HG03025 (cell line): ENCODE measurements around the gene DMTF1.
A peak's percentile ranks its signal among the peaks of the same experiment; 100 is the strongest.
"Not testable (repeated sequence)": the region's sequence is repeated elsewhere in the genome, so short reads cannot be mapped to it uniquely, and the experiment has no call there.

ENCODE experiments used
- ATAC-seq: cut with Tn5 transposase; IDR thresholded peaks from one replicate; pipeline ENCODE4 v1.9.1; 2021; ENCODE audit warnings: mild to moderate bottlenecking, moderate library complexity; ENCODE audit not compliant: unreplicated experiment, low FRiP score

Gene DMTF1

DNA sequence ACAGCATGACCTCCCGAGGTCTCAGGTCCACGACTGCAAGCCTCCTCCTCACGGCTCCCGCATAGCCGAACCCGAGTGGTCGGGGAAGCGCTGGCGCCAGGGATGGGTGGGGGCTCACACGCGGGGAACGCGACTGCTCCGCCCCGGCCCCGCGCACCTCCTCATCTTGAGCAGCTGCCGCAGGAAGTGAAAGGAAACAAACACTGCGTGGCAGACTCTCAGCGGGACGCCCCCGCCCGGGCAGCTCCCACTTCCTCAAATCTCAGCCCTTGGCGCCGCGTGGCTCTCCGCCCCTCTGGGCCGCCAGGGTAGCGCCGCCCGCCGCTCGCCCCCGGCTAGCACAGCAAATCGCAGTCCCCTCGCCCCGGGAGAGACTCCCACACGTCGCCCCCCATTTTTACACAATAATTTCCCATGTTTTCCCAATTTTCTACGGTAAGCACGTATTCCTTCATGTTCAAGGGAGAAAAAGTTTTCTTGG is 67.3 kb downstream of the DMTF1 start, which contains the start of gene TMEM243:
Gene TMEM243 (minus strand): TSS at position 188 of the 481 bp plus-strand sequence. CDS start 229 bp downstream, outside the sequence.
- ATAC-seq, result peak; percentile 53

DNA sequence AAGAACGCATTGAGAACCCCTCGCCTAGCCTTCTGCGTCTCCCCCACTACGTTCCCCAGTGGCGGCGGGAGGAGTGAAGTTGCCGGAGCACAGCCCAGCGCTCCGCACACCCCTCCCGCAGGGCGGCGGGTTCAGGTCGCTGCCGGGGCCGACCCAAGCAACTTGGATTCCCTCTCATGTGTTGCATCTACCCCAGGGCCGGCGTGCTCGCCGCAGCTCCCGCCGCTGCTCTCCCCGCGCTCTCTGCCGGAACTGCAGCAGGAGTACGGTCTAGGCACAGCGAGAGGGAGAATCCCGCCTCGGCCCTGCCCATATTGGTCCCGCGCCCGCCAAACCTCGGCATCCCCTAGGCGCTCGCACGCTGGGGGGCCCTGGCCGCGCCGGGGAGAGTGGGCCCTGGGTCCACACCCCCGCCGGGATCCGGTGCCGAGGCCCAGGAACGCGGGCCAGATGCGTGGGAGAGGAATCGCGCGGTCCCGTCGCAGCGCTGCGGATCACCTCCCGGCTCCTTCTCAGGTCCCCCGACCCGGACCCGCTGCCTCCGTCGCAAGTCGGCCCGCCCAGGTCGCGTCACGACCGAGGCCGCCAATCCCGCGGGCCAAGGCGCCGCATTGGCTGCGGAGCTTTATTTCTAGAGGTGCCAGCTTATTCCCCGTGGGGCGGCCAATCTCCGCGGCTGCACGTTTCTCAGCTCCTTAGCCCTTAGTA is 67.9 kb downstream of the DMTF1 start:
- ATAC-seq, result peak; percentile 40

DNA sequence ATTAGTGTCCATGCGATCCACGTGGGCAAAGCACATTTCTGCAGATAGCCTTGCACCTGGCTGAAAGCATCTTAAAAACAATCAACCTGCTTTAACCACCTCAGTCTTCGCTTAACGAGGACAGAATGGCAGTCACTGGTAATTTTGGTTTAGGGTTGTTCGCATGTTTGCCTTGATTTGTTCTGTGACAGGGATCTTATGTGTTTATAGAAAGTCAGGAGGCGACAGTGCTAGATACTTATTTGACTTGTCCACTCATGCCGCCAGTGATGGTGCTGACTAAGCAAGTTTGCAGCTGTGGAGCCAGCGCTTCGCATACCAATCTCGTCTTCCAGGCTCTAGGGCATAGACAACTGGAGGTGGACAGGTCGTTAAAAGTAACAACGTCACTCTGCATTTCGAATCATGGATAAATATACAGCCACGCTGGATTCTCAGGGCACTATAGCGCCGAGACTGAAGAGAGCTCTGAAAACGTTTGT is 68.5 kb downstream of the DMTF1 start:
- no peak for ATAC-seq

- ATAC-seq, result no peak
These were observed 71.4 kb downstream of the DMTF1 start for GRCh38 chr7:87223666-87224065.

GRCh38 chr7:87225696-87226095 is 73.4 kb downstream of the DMTF1 start:
- no peak for ATAC-seq

DNA sequence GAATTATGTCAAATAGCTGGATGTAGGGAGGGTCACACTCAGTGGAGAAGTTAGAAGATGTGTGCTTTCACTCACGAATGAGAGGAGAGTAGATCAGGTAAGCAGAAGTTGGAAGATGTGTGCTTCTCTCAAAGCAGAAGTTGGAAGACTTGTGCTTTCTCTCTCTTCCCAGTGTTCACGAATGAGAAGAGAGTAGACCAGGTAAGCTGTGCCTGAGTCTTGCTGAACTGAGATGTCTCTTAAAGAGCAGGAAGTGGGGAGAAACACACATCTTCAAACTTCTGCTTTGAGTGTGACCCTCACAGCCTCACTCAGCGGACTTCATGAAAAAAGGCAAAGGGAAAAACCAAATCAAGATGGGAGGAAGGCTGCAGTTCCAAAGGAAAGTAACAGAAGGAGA is 74.2 kb downstream of the DMTF1 start:
- ATAC-seq, result peak; percentile 72

- no peak for ATAC-seq
These were observed 79.0 kb downstream of the DMTF1 start for GRCh38 chr7:87231258-87231657.

- ATAC-seq, result no peak
These were observed 79.5 kb downstream of the DMTF1 start for GRCh38 chr7:87231711-87232110.

- ATAC-seq, result no peak
These were observed 82.7 kb downstream of the DMTF1 start for GRCh38 chr7:87234949-87235348.

- not testable (repeated sequence) for ATAC-seq
These were observed 86.3 kb downstream of the DMTF1 start for GRCh38 chr7:87238464-87239051.

- not testable (repeated sequence) for ATAC-seq
These were observed 93.4 kb downstream of the DMTF1 start for GRCh38 chr7:87245671-87246070.
